HG03565 (cell line): ENCODE measurements around the gene PRCC.

ENCODE experiments used
- ATAC-seq: cut with Tn5 transposase; IDR thresholded peaks from one replicate; pipeline ENCODE4 v1.9.1; 2021; ENCODE audit warnings: mild to moderate bottlenecking, moderate library complexity; ENCODE audit not compliant: unreplicated experiment

The PRCC gene

GRCh38 chr1:156794506-156795373 is 27.4 kb downstream of the PRCC start:
- ATAC-seq, result no peak

DNA sequence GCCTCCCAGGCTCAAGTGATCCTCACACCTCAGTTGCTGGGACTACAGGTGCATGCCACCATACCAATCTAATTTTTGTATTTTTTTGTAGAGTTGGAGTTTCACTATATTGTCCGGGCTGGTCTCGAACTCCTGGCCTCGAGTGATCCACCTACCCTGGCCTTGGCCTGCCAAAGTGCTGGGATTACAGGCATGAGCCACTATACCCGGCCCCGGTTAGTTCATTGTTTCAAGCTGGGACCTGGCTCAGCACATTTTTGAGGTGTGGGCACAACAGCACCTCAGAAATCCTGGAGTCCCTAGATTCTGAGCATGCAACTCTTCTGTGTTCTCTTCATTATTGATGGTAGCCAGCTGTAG is 28.0 kb downstream of the PRCC start:
- no peak for ATAC-seq

- ATAC-seq, result no peak
Observed at GRCh38 chr1:156795787-156796186, 28.5 kb downstream of the PRCC start.

GRCh38 chr1:156796340-156797097 is 29.2 kb downstream of the PRCC start:
- no peak for ATAC-seq

DNA sequence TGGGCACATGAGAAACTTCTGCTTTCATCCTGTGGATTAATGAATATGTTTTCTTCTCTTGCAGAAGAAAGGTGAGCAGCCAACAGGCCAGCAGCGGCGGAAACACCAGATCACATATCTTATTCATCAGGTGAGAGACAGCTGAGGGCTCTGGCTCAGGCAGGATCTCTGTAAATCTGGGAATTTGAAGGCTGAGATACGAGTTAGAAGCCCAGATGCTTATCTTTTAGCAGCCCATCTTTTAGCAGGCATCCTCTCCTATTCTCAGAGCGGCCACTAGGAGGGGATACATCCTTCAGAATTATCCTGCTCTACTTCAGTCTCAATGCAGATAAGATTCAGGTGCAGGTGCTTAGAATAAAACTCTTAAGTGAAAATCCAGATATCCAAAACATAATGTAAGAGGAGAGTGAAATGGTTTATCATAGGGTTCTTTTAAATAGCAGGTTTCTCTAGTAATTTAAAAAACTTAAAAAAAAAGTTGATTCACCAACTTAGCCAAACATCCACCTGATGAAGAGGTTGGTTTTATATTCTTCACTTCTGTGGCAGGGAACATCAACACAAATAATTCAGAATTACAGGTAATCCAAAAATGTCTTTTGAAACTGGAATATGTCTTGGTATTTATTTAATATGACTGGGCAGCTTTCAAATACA is 30.0 kb downstream of the PRCC start:
- no peak for ATAC-seq

GRCh38 chr1:156801409-156802121 is 34.2 kb downstream of the PRCC start:
- ATAC-seq, result no peak

GRCh38 chr1:156802421-156802935 is 35.1 kb downstream of the PRCC start:
- ATAC-seq, result no peak

DNA sequence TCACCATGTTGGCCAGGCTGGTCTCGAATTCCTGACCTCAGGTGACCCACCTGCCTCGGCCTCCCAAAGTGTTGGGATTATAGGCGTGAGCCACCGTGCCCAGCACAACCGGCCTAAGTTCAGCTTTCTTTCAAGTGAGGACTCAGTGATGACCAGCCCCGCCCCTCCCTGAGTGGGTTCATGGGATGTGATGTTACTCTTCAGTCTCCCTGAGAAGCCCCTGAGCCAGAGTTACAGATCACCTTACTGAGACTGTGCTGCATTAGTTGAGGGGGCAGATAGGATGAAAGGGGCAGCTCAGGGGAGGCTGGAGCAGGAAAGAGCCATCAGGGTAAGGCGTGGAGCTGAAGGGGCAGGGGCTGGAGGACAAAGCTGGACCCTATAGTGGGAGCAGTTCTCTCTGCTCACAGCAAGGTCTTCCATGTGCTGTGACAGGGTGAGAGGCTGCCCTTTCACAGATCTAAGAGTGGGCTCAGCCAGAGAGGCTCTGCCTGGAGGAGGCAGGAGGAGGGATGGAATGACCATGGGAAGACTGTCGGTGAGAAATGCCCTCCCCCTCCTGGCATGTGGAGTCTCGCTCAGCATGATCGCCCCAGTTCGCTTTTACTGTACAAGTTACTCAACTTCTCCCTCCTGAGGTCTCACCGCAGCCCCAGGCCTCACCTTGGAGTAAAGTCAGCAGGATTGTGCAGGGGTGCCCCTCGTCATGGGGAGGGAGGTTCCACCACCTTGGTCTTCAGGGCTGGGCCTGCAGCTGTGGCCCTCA is 35.9 kb downstream of the PRCC start:
- no peak for ATAC-seq

GRCh38 chr1:156804026-156804425 is 36.7 kb downstream of the PRCC start:
- ATAC-seq, result no peak

- ATAC-seq, result no peak
Observed at GRCh38 chr1:156804572-156805243, 37.4 kb downstream of the PRCC start.

GRCh38 chr1:156805766-156806511 is 38.6 kb downstream of the PRCC start:
- ATAC-seq, result no peak

DNA sequence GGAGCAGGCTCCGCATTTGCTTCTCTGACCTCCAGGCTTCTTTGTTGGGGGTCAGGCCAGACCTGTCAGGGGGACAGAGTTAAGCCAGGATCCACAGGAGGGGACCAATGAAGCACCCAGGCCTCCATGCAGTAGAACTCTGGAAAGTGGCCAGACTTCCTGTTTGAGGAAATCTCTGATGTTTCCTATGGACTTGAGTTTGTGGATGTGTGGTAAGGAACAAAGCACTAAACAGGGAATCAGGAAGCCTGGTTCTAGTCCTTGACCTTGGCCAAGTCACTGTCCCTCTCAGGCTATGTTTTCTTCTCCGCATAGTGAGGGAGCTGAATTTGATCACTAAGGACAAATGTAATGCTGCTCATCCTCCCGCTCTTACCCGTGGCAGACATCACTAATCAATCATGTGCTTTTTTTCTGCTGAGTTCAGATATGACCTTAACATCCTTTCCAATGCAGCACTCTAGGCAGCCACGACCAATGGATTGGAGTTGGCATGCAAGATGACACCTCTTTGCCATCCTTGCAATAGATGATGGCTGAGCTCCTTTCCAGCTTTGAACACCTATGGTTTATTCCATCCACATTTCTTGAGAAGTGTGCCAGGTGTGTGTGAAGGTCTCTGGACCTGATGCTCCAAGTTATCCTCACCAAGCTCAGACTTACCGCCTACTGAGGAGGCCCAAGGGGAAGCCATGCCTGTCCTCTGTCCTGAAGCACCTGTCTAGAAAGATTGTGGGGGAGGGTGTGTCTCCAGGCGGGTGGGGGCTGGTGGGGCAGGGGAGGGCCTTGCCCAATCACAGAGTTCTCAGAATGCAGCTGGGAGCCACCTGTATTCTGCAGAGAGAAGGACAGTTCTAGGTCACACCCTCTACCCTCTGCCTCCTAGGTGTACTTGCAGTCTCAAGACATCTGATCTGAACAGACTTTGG is 39.4 kb downstream of the PRCC start:
- ATAC-seq, result no peak

GRCh38 chr1:156807627-156808026 is 40.3 kb downstream of the PRCC start:
- no peak for ATAC-seq

DNA sequence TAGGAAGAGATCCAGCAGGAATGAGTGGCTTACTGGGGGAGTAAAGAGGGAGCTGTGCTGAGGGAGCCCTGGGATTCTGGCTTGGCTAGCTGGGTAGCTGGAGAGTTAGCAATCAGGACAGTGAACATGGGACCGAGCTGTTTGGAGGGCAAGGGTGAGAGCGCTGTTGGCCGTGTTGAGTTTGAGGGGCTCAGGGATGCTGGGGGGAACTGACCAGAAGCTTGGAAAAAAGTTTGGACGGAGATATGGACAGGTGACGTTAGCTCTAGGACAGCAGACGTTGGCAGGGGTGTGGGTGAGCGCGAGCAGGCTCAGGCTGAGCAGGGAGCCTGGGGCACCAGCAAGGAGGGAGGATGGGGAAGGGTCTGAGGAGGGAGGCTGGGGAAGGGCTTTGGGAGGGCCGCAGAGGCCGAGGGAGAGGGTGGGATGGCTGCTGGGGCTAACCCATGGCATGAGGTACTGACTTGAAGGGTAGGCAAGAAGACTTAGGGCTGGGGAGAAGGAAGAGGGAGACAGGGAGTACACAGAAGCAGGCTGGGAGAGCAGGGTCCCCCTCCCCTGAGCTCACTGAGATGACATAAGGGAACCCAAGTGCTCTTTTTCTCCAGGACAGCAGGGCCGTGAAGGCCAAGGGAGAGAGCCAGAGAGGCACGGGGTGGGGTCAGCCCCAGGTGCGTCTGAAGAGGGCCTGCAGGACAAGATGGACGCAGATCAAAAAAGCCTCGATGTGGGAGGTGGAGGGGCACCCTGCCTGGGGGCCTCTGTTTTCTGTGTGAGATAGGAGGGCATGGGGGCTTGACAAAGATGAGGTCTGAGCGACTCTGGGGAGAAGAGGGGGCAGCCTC is 41.1 kb downstream of the PRCC start:
- ATAC-seq, result no peak

GRCh38 chr1:156809281-156809680 is 41.9 kb downstream of the PRCC start:
- ATAC-seq, result no peak

- no peak for ATAC-seq
Observed at GRCh38 chr1:156809711-156810366, 42.5 kb downstream of the PRCC start.
